Measurements from ENCODE around the gene SH3BP5L.

- TF ChIP-seq CTCF (conservative IDR thresholded peaks at IDR 0.05 in 1 of 2, IDR thresholded peaks at IDR 0.05 in 1 of 2; ENCODE audit: low read depth in 1 of 2, low read length in 2 of 2) (peak in 1 of 2 donors; percentile 28), EZH2 (IDR thresholded peaks at IDR 0.05; ENCODE audit: low read length, missing control alignments) (no peak)
Measured at GRCh38 chr1:248858096-248858890, 32.6 kb upstream of the SH3BP5L start.

All from fibroblast of lung (primary cell).